ENCODE results near the gene NUDCD2.
"Not testable (repeated sequence)": the region's sequence is repeated elsewhere in the genome, so short reads cannot be mapped to it uniquely, and the experiment has no call there.

DNA sequence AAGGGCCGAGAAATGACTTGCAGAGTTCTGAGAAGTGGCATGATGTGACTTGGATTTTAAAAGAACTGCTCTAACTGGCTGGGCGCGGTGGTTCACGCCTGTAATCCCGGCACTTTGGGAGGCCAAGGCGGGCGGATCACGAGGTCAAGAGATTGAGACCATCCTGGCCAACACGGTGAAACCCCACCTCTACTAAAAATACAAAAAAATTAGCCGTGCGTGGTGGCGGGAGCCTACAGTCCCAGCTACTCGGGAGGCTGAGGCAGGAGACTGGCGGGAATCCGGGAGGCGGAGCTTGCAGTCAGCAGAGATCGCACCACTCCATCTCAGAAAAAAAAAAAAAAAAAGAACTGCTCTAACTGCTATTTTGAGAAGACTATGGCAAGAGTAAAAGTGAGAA is 4.5 kb downstream of the NUDCD2 start:
- TF ChIP-seq, protein P1, sequence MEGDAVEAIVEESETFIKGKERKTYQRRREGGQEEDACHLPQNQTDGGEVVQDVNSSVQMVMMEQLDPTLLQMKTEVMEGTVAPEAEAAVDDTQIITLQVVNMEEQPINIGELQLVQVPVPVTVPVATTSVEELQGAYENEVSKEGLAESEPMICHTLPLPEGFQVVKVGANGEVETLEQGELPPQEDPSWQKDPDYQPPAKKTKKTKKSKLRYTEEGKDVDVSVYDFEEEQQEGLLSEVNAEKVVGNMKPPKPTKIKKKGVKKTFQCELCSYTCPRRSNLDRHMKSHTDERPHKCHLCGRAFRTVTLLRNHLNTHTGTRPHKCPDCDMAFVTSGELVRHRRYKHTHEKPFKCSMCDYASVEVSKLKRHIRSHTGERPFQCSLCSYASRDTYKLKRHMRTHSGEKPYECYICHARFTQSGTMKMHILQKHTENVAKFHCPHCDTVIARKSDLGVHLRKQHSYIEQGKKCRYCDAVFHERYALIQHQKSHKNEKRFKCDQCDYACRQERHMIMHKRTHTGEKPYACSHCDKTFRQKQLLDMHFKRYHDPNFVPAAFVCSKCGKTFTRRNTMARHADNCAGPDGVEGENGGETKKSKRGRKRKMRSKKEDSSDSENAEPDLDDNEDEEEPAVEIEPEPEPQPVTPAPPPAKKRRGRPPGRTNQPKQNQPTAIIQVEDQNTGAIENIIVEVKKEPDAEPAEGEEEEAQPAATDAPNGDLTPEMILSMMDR (conservative IDR thresholded peaks at IDR 0.05 in 1 of 2, IDR thresholded peaks at IDR 0.05 in 1 of 2; ENCODE audit: extremely low read depth in 1 of 2, insufficient read depth in 1 of 2, low read depth in 1 of 2, low read length in 2 of 2), result not testable (repeated sequence)
- TF ChIP-seq EZH2 (IDR thresholded peaks at IDR 0.05; ENCODE audit: borderline replicate concordance, low read length), result not testable (repeated sequence)

All from mammary epithelial cell (primary cell).